BJ (cell line): ENCODE measurements around the gene PPP1R14C. TPM values are rescaled to one million over a fixed set of nuclear protein-coding genes. Genes with fewer than 3 reads are reported as not detected.
"Not testable (repeated sequence)": the region's sequence is repeated elsewhere in the genome, so short reads cannot be mapped to it uniquely, and the experiment has no call there.

Source experiments
- CTCF ChIA-PET: fragments of 350-600 bp; formaldehyde crosslinking; extraction: SDS; loops from one replicate; lab custom pipeline; 2021; ENCODE audit warnings: antibody characterized with exemption, inconsistent platforms; lab: Yijun Ruan, JAX
- POLR2A ChIA-PET: fragments of 300-600 bp; sonication (Branson Sonifier 250); formaldehyde crosslinking; extraction: SDS; loops from one replicate; lab custom pipeline; 2021; ENCODE audit warnings: antibody characterized with exemption; lab: Charles Lee
- DNase-seq: peaks from one replicate; pipeline ENCODE4 v3.0.0-alpha.2; 2011; ENCODE audit warnings: low read depth
- H3K27me3 ChIP-seq: 2 replicates; pipeline ENCODE4 v1.6.0; 2011; ENCODE audit warnings: low read length; ENCODE audit not compliant: control insufficient read depth, insufficient read depth
- H3K36me3 ChIP-seq: 2 replicates; pipeline ENCODE4 v1.5.1; 2011; ENCODE audit warnings: low read length; ENCODE audit not compliant: control insufficient read depth, insufficient read depth
- H3K4me3 ChIP-seq: 2 replicates; pipeline ENCODE4 v1.5.1; 2011; ENCODE audit warnings: low read depth, mild to moderate bottlenecking, control low read depth, low read length
- polyA plus RNA-seq: library from polyadenylated mRNA; depleted of rRNA; stranded (reverse); fragments of >200 nt; gene quantifications from 2 replicates; pipeline ENCODE4 v1.2.3, GENCODE V29; 2011
- TF ChIP-seq, protein P1 (sequence below): IDR thresholded peaks from 2 replicates; pipeline ENCODE4 v1.5.1; 2011; ENCODE audit warnings: low read depth, mild to moderate bottlenecking, control low read depth, inconsistent platforms, low read length, moderate library complexity; ENCODE audit not compliant: insufficient read depth

Gene PPP1R14C
- polyA plus RNA-seq, 1 experiment = 0.05 TPM

DNA sequence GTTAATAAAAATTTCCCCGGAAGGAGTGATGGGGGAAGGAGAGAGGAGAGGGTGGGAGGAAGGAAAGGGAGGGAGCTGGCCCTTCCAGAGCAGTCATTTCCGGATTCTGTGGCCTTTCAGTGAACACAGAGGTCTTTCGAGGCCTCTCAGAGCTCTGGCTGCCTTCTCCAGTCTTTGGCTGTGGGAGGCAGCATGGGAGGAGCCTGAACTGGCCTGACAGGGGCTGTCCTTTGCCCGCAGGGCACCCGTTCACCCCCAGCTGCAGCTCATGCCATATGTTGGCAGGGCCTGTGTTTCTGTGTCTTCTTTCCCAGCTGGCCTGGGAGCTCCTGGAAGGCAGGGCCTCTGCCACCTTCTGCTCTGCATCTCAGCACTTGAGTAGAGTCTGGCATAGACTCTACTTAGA lies 95.5 kb downstream of the PPP1R14C start:
- H3K27me3 ChIP-seq = no peaks in the 10 kb centered on the region
- POLR2A ChIA-PET = no interaction called here
- CTCF ChIA-PET = interaction anchor here (0.7 kb wide), 1 partner anchor 157 kb away, joined by 3 read pairs; no protein-coding TSS in a partner anchor
- DNase-seq = no peak
- no peak overlapping the region for H3K4me3 ChIP-seq
- TF ChIP-seq, protein P1, sequence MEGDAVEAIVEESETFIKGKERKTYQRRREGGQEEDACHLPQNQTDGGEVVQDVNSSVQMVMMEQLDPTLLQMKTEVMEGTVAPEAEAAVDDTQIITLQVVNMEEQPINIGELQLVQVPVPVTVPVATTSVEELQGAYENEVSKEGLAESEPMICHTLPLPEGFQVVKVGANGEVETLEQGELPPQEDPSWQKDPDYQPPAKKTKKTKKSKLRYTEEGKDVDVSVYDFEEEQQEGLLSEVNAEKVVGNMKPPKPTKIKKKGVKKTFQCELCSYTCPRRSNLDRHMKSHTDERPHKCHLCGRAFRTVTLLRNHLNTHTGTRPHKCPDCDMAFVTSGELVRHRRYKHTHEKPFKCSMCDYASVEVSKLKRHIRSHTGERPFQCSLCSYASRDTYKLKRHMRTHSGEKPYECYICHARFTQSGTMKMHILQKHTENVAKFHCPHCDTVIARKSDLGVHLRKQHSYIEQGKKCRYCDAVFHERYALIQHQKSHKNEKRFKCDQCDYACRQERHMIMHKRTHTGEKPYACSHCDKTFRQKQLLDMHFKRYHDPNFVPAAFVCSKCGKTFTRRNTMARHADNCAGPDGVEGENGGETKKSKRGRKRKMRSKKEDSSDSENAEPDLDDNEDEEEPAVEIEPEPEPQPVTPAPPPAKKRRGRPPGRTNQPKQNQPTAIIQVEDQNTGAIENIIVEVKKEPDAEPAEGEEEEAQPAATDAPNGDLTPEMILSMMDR = no peak
- H3K36me3 ChIP-seq = no peaks in the 10 kb centered on the region

DNA sequence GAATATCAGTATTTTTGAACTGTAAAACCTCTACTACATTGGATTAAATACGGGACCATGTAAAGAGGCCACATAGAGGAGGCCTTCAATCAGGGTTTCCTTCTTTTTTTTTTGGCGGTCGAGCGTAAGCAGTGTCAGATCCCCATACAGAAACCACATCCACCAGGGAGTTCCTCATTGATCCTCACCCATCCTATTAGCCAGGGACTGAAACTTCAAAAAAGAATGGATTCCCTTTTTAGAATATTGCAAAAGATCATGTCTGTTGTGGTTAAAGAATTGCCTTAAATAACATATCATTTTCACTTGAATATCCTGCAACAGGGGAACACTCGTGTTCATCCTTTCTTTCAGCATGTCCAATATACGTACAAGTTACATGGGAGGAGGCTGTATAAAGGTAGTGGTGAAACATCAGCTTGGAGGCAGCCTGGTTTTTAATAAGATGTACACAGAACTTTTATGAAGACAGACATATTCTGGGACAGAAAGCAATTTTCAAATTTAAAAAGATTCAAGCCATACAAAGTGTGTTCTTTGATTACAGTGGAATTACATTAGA lies 96.1 kb downstream of the PPP1R14C start:
- TF ChIP-seq, protein P1 = no peak
- ChIA-PET POLR2A (no interaction called here), CTCF (interaction anchor here (1.0 kb wide), 1 partner anchor 9 kb away, joined by 3 read pairs; no protein-coding TSS in a partner anchor)
- Histone ChIP-seq H3K36me3 (no peaks in the 10 kb centered on the region), H3K27me3 (no peaks in the 10 kb centered on the region), H3K4me3 (no peak overlapping the region)
- no peak for DNase-seq

DNA sequence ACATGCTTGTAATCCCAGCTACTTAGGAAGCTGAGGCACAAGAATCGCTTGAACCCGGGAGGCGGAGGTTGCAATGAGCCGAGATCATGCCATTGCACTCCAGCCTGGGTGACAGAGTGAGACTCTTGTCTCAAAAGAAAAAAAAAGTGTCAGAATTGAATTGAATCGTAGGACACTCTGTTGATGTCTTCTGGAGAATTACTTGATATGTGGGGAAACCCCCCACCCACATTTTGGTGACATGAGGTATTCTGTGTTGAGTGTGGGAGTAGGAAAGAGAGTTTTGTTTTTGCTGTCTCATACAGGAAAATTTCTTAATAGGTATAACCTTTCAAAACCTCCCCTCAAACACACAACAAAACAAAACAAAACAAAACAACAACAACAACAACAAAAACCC lies 98.9 kb downstream of the PPP1R14C start:
- H3K27me3 ChIP-seq, DNase-seq, H3K4me3 ChIP-seq, POLR2A ChIA-PET, H3K36me3 ChIP-seq: not testable (repeated sequence)
- CTCF ChIA-PET = interaction anchor here (0.5 to 0.7 kb wide), 2 partner anchors 9 to 149 kb away, joined by 3 read pairs; no protein-coding TSS in a partner anchor

DNA sequence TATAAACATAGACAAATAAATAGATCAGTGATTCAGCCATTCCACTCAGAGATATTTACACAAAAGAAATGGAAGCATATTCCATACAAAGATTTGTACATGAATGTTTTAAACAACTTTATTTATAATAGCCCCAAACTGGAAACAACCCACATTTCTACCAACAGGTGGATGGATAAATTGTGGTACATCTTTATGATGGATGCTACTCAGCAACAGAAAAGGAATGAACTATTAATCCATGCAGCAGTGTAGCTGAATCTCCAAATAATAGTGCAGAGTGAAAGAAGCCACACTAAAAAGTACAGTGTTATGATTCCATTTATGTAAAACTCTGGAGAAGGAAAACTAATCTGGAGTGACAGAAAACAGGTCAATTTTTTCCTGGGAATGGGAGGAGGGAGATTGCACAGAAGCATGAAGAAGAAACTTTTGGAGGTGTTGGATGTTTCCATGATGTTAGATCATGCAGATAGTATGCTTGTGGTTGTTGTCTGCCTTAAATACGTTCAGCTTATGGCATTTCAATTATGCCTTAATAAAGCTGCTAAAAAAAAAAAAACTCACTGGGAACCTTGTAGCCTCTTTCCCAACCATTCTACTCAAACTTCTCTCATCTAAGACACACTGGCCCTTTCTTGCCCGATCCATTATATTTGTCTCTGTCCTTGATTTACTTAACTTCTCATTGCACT lies 100.9 kb downstream of the PPP1R14C start:
- TF ChIP-seq, protein P1 = no peak
- ChIA-PET CTCF (interaction anchor here (0.9 to 1.2 kb wide), 2 partner anchors 8 to 26 kb away, joined by 3 read pairs; no protein-coding TSS in a partner anchor), POLR2A (no interaction called here)
- Histone ChIP-seq H3K36me3 (no peaks in the 10 kb centered on the region), H3K4me3 (no peak overlapping the region), H3K27me3 (no peaks in the 10 kb centered on the region)
- peak; percentile 46 for DNase-seq

DNA sequence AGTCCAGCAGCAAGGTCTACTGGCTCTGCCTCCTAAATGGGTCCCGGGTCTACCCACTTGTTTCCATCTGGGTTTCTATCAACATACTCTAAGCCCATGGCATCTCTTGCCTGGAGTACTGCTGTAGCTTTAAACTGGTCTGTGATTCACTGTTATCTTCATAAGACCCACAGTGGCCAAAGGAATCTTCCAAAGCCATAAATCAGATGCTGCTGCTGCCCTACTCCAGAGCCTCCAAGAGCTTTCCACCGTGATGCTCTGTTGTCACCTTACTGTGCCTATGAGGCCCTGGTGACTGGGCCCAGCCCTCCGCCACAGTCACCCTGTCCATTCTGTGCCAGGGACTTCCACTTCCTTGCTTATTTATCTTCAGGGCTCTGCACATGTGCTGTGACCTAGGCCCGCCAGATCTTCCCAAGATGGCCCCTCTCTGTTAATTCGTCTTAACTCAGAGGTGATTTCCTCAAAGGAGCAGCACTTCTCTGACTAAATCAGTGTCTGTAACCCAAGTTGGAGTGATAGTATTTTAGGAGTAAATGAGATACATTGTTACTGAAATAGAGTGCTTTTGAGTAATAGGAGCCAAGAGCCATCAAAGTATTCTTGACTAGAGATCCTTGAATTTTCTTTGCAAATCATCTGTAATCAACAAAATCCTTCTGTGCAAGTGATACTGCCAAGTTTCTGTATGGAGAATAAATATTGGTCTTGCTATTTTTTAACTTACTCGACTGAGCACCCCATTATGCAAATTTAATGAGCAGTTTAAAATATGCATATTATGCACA lies 102.5 kb downstream of the PPP1R14C start:
- POLR2A ChIA-PET = interaction anchor here (0.6 kb wide), 1 partner anchor 704 kb away, joined by 4 read pairs; no protein-coding TSS in a partner anchor
- H3K4me3 ChIP-seq = no peak overlapping the region
- TF ChIP-seq, protein P1 = no peak
- DNase-seq = no peak
- no peaks in the 10 kb centered on the region for H3K27me3 ChIP-seq
- CTCF ChIA-PET = no interaction called here
- H3K36me3 ChIP-seq = no peaks in the 10 kb centered on the region
